ENCODE data around the gene MEF2D. TPM values are rescaled to one million over a fixed set of nuclear protein-coding genes. Genes with fewer than 3 reads are reported as not detected.

MEF2D gene
- total RNA-seq: 100 to 1,000 TPM in 1 of 3 donors, 10 to 100 TPM in 2; 56.8 to 103 (median 61.9) TPM
- long read RNA-seq, donor 1, full-length matches to known transcripts: 3 of 68 reads
- long read RNA-seq, donor 1, partial matches to known transcripts: 28 of 68 reads
- long read RNA-seq, donor 1, other reads (novel, unspliced or antisense): 37 of 68 reads
- long read RNA-seq, donor 2, partial matches to known transcripts: 5 of 7 reads
- long read RNA-seq, donor 2, other reads (novel, unspliced or antisense): 2 of 7 reads

GRCh38 chr1:156500543-156500792 lies at the start of gene MEF2D:
Gene MEF2D (minus strand): TSS chr1:156500775. CDS start chr1:156483292, 17,483 bp downstream.
- no peak for DNase-seq
- no peak for ATAC-seq
- Histone ChIP-seq H3K9me3 (no peaks in the 10 kb centered on the region), H3K4me1 (ENCODE audit: low read depth) (peaks cover 61% of the 10 kb centered on the region), H3K36me3 (ENCODE audit: low read depth) (peaks cover 3% of the 10 kb centered on the region), H3K4me3 (peak within 1 kb of the TSS; percentile 94)
- TF ChIP-seq CTCF (IDR thresholded peaks at IDR 0.05): no peak
- intact Hi-C loops (cut with DNase I, micrococcal nuclease): no loop called here

- Histone ChIP-seq H3K36me3 (ENCODE audit: low read depth) (no peaks in the 10 kb centered on the region), H3K9me3 (no peaks in the 10 kb centered on the region), H3K4me1 (ENCODE audit: low read depth) (no peaks in the 10 kb centered on the region), H3K4me3 (no peak overlapping the region)
- no peak for DNase-seq
- intact Hi-C loops (cut with DNase I, micrococcal nuclease): no loop called here
- no peak for ATAC-seq
- no peak for TF ChIP-seq CTCF (IDR thresholded peaks at IDR 0.05)
These were observed 49.8 kb upstream of the MEF2D start for GRCh38 chr1:156550346-156550745.

GRCh38 chr1:156549831-156550230 lies 49.3 kb upstream of the MEF2D start:
- no peaks in the 10 kb centered on the region for H3K36me3 ChIP-seq (ENCODE audit: low read depth)
- ATAC-seq: no peak
- no peak overlapping the region for H3K4me3 ChIP-seq
- no peak for TF ChIP-seq CTCF (IDR thresholded peaks at IDR 0.05)
- intact Hi-C loops (cut with DNase I, micrococcal nuclease): no loop called here
- DNase-seq: no peak
- H3K9me3 ChIP-seq: no peaks in the 10 kb centered on the region
- H3K4me1 ChIP-seq (ENCODE audit: low read depth): no peaks in the 10 kb centered on the region

DNA sequence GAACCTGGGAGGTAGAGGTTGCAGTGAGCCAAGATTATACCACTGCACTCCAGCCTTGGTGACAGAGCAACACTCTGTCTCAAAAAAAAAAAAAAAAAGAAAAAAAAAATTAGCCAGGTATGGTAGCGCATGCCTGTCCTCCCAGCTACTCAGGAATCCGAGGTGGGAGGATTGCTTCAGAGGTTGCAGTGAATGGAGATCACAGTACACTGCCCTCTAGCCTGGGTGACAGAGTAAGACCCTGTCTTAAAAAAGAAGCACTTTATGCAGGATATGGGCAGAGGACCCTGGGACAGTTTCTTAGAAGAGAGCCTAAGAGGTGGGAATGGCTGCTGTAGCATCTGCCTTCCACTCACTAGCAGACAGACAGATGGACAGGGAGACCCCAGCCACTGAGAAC lies 48.8 kb upstream of the MEF2D start:
- Histone ChIP-seq H3K4me3 (no peak overlapping the region), H3K36me3 (ENCODE audit: low read depth) (no peaks in the 10 kb centered on the region), H3K9me3 (no peaks in the 10 kb centered on the region), H3K4me1 (ENCODE audit: low read depth) (no peaks in the 10 kb centered on the region)
- intact Hi-C loops (cut with DNase I, micrococcal nuclease): no loop called here
- TF ChIP-seq CTCF (IDR thresholded peaks at IDR 0.05): no peak
- ATAC-seq (no peak), DNase-seq (no peak)

DNA sequence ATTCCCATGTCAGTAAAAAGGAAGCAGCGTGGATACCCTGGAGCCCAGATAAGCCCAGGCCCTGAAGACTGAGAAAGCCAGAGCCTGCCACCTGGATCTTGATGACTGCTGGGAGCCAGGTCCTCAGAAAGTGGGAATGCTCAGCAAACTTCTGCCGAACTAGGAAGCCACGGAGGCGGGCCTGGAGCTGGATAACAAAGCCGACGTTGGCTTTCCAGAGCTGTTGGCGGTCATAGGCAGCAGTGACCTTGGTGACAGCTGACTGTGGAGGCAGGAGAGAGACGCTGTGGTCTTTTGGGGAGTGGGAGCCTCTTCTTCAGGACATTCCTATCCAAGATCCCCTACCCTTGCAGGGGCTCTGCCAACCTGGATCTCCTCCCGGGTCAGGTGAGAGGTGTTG lies 47.4 kb upstream of the MEF2D start:
- DNase-seq (no peak), ATAC-seq (no peak)
- H3K4me1 ChIP-seq (ENCODE audit: low read depth): no peaks in the 10 kb centered on the region
- intact Hi-C loops (cut with DNase I, micrococcal nuclease): no loop called here
- H3K36me3 ChIP-seq (ENCODE audit: low read depth): no peaks in the 10 kb centered on the region
- TF ChIP-seq CTCF (IDR thresholded peaks at IDR 0.05): no peak
- no peak overlapping the region for H3K4me3 ChIP-seq
- H3K9me3 ChIP-seq: no peaks in the 10 kb centered on the region

GRCh38 chr1:156547434-156547833 lies 46.9 kb upstream of the MEF2D start:
- TF ChIP-seq CTCF (IDR thresholded peaks at IDR 0.05): no peak
- H3K9me3 ChIP-seq: no peaks in the 10 kb centered on the region

More at GRCh38 chr1:156547434-156547833, 46.9 kb upstream of the MEF2D start:
- Histone ChIP-seq H3K36me3 (ENCODE audit: low read depth) (no peaks in the 10 kb centered on the region), H3K4me3 (no peak overlapping the region), H3K4me1 (ENCODE audit: low read depth) (no peaks in the 10 kb centered on the region)
- intact Hi-C loops (cut with DNase I, micrococcal nuclease): no loop called here
- DNase-seq (no peak), ATAC-seq (no peak)
